Keratinocyte (primary cell): Measurements from ENCODE around the gene NMT1. TPM values are rescaled to one million over a fixed set of nuclear protein-coding genes. Genes with fewer than 3 reads are reported as not detected.

Source experiments
- DNase-seq: peaks from one replicate; pipeline ENCODE4 v3.0.0-alpha.2; 2011; ENCODE audit warnings: low read depth, missing footprints, low spot score
- FAIRE-seq: peaks from 2 replicates; lab custom pipeline; 2011; peaks lifted over from hg19 to GRCh38; lab: Jason Lieb, UNC
- H2AFZ ChIP-seq: 2 replicates; pipeline ENCODE4 v1.6.0; 2012; ENCODE audit warnings: low read length, control low read depth, inconsistent platforms; ENCODE audit not compliant: control insufficient read depth
- H3K27ac ChIP-seq: 2 replicates; pipeline ENCODE4 v1.5.1; 2011; ENCODE audit warnings: low read length; ENCODE audit not compliant: control insufficient read depth, insufficient read depth
- H3K27me3 ChIP-seq: 3 replicates; pipeline ENCODE4 v1.6.0; 2011; ENCODE audit warnings: low read length; ENCODE audit not compliant: control insufficient read depth, insufficient read depth; ENCODE audit errors: extremely low read depth
- H3K36me3 ChIP-seq, 2 experiments: 2 replicates in 1 of 2; 3 replicates in 1 of 2; pipeline ENCODE4 v1.5.1; 2011; ENCODE audit warnings: low read length in 2 of 2, mild to moderate bottlenecking in 1 of 2; ENCODE audit not compliant: control insufficient read depth in 2 of 2, insufficient read depth in 2 of 2; ENCODE audit errors: extremely low read depth in 1 of 2
- H3K4me1 ChIP-seq: 3 replicates; pipeline ENCODE4 v1.5.1; 2011; ENCODE audit warnings: low read length; ENCODE audit not compliant: control insufficient read depth, insufficient read depth; ENCODE audit errors: extremely low read depth
- H3K4me2 ChIP-seq: 3 replicates; pipeline ENCODE4 v1.6.0; 2011; ENCODE audit warnings: low read depth, low read length; ENCODE audit not compliant: control insufficient read depth, insufficient read depth; ENCODE audit errors: extremely low read depth
- H3K4me3 ChIP-seq, 3 experiments: fragments of 200-600 bp in 1 of 3; sonication (generic) in 1 of 3; 2 replicates in 2 of 3; 3 replicates in 1 of 3; pipeline ENCODE4 v1.5.1; 2011 to 2016; ENCODE audit warnings: low read length in 3 of 3, mild to moderate bottlenecking in 3 of 3, control low read depth in 2 of 3, inconsistent platforms in 1 of 3, low read depth in 1 of 3, mixed read lengths in 1 of 3, mixed run types in 1 of 3, moderate library complexity in 1 of 3; ENCODE audit not compliant: control insufficient read depth in 2 of 3, insufficient read depth in 2 of 3; ENCODE audit errors: extremely low read depth in 1 of 3
- H3K79me2 ChIP-seq: 2 replicates; pipeline ENCODE4 v1.6.0; 2012; ENCODE audit warnings: low read length; ENCODE audit not compliant: control insufficient read depth, insufficient read depth
- H3K9ac ChIP-seq: 3 replicates; pipeline ENCODE4 v1.6.0; 2011; ENCODE audit warnings: low read length; ENCODE audit not compliant: control insufficient read depth, insufficient read depth; ENCODE audit errors: extremely low read depth
- H3K9me1 ChIP-seq: 3 replicates; pipeline ENCODE4 v1.6.0; 2011; ENCODE audit warnings: low read length; ENCODE audit not compliant: control insufficient read depth, insufficient read depth; ENCODE audit errors: extremely low read depth
- H3K9me3 ChIP-seq: 2 replicates; pipeline ENCODE4 v1.5.1; 2012; ENCODE audit warnings: low read depth, low read length; ENCODE audit not compliant: control insufficient read depth
- H4K20me1 ChIP-seq: 3 replicates; pipeline ENCODE4 v1.6.0; 2011; ENCODE audit warnings: low read length; ENCODE audit not compliant: control insufficient read depth, insufficient read depth; ENCODE audit errors: extremely low read depth
- CTCF ChIP-seq, 3 experiments: IDR thresholded peaks in 1 of 3; conservative IDR thresholded peaks in 1 of 3; optimal IDR thresholded peaks in 1 of 3; 2 replicates in 2 of 3; 3 replicates in 1 of 3; pipeline versions ENCODE3 to v1.5.1; 2011; ENCODE audit warnings: low read length in 3 of 3, mild to moderate bottlenecking in 3 of 3, moderate library complexity in 2 of 3, control low read depth in 1 of 3, inconsistent platforms in 1 of 3; ENCODE audit not compliant: insufficient read depth in 2 of 3; ENCODE audit errors: extremely low read depth in 1 of 3
- EZH2 ChIP-seq: IDR thresholded peaks from one replicate; pipeline ENCODE4 v1.6.1; 2012; ENCODE audit warnings: inconsistent platforms, mild to moderate bottlenecking, low read length, moderate library complexity
- dilution Hi-C: fragments of 300-500 bp; cut with MboI; formaldehyde crosslinking; loops from one replicate; pipeline ENCODE4 v1.7.0; 2020; ENCODE audit warnings: low sequenced_read_pairs; ENCODE audit not compliant: extremely low pct_ligation_motif_present
- polyA plus RNA-seq, 5 experiments: library from polyadenylated mRNA; depleted of rRNA in 3 of 5; stranded (reverse) in 3 of 5; stranded (forward) in 1 of 5; unstranded in 1 of 5; fragments of >200 nt; gene quantifications; 1 replicate in 1 of 5; 2 replicates in 3 of 5; 3 replicates in 1 of 5; pipeline versions ENCODE4 v1.2.1 to v1.2.3, GENCODE V29; 2011 to 2012; ENCODE audit warnings: missing spikeins in 2 of 5, low read depth in 1 of 5, low replicate concordance in 1 of 5

Gene NMT1
- polyA plus RNA-seq, 1 donor (not counting 4 experiments of a cell fraction or from before 2014, with no cell fraction given): 101 TPM

- Histone ChIP-seq H3K36me3 (peaks cover 16 to 28% of the 10 kb centered on the region in 2 experiments), H2AFZ (no peak overlapping the region), H3K9ac (no peak overlapping the region), H3K27me3 (no peaks in the 10 kb centered on the region), H3K4me1 (no peaks in the 10 kb centered on the region), H3K9me1 (no peaks in the 10 kb centered on the region), H3K79me2 (no peaks in the 10 kb centered on the region), H3K27ac (no peak overlapping the region), H3K4me3 (no peak overlapping the region), H3K9me3 (no peaks in the 10 kb centered on the region), H3K4me2 (no peak overlapping the region), H4K20me1 (peaks cover 3% of the 10 kb centered on the region)
- FAIRE-seq (no peak), DNase-seq (no peak)
- TF ChIP-seq EZH2: no peak
- no peak for TF ChIP-seq CTCF (optimal IDR thresholded peaks at IDR 0.05 in 1 of 3, IDR thresholded peaks at IDR 0.05 in 1 of 3, conservative IDR thresholded peaks at IDR 0.05 in 1 of 3; ENCODE audit: extremely low read depth in 1 of 3, insufficient read depth in 2 of 3, low read length in 3 of 3)
- dilution Hi-C loops: no loop called here
These were observed 52.3 kb downstream of the NMT1 start for GRCh38 chr17:45113424-45113754.

- no peak for FAIRE-seq
- TF ChIP-seq EZH2: no peak
- no peak for TF ChIP-seq CTCF (optimal IDR thresholded peaks at IDR 0.05 in 1 of 3, IDR thresholded peaks at IDR 0.05 in 1 of 3, conservative IDR thresholded peaks at IDR 0.05 in 1 of 3; ENCODE audit: extremely low read depth in 1 of 3, insufficient read depth in 2 of 3, low read length in 3 of 3)
These were observed 53.2 kb downstream of the NMT1 start for GRCh38 chr17:45114117-45114932.

More at GRCh38 chr17:45114117-45114932, 53.2 kb downstream of the NMT1 start:
- no peaks in the 10 kb centered on the region for H3K79me2 ChIP-seq
- dilution Hi-C loops: no loop called here
- H4K20me1 ChIP-seq: no peaks in the 10 kb centered on the region
- no peak overlapping the region for H2AFZ ChIP-seq
- no peak overlapping the region for H3K4me2 ChIP-seq
- no peak overlapping the region for H3K9ac ChIP-seq
- no peaks in the 10 kb centered on the region for H3K27me3 ChIP-seq
- H3K4me1 ChIP-seq: no peaks in the 10 kb centered on the region
- H3K4me3 ChIP-seq: no peak overlapping the region
- peaks cover 15 to 28% of the 10 kb centered on the region in 2 experiments for H3K36me3 ChIP-seq
- no peak for DNase-seq
- no peak overlapping the region for H3K27ac ChIP-seq
- no peaks in the 10 kb centered on the region for H3K9me1 ChIP-seq
- no peaks in the 10 kb centered on the region for H3K9me3 ChIP-seq
